H1 (cell line): ENCODE data around the gene SPOCK3. TPM values are rescaled to one million over a fixed set of nuclear protein-coding genes. Genes with fewer than 3 reads are reported as not detected.
A peak's percentile ranks its signal among the peaks of the same experiment; 100 is the strongest.

ENCODE experiments used
- CTCF ChIA-PET: fragments of 300-600 bp; sonication (Branson Sonifier 250); formaldehyde crosslinking; loops from one replicate; lab custom pipeline; 2021; ENCODE audit not compliant: partially characterized antibody; lab: Charles Lee
- POLR2A ChIA-PET: fragments of 300-600 bp; sonication (Branson Sonifier 250); formaldehyde crosslinking; loops from one replicate; lab custom pipeline; 2021; ENCODE audit warnings: inconsistent platforms; ENCODE audit not compliant: partially characterized antibody; lab: Charles Lee
- DNase-seq, 2 experiments: peaks; one replicate each; pipeline versions ENCODE4 v3.0.0 to v3.0.0-alpha.2; 2010 to 2022; ENCODE audit warnings: low spot score in 2 of 2, low read depth in 1 of 2, mixed read lengths in 1 of 2
- FAIRE-seq: peaks from 2 replicates; lab custom pipeline; 2011; peaks lifted over from hg19 to GRCh38; lab: Jason Lieb, UNC
- H2AFZ ChIP-seq: 2 replicates; pipeline ENCODE4 v1.8.1; 2012; ENCODE audit warnings: low read length, inconsistent platforms
- H2AK5ac ChIP-seq: 2 replicates; pipeline ENCODE4 v1.6.1; 2013; ENCODE audit warnings: low read depth, low read length
- H2BK120ac ChIP-seq: replicated peaks from 2 replicates; pipeline ENCODE3; 2013; ENCODE audit warnings: low read depth, low read length, inconsistent platforms
- H2BK12ac ChIP-seq: 2 replicates; pipeline ENCODE4 v1.6.1; 2013; ENCODE audit warnings: low read depth, low read length
- H2BK15ac ChIP-seq: 2 replicates; pipeline ENCODE4 v1.6.1; 2013; ENCODE audit warnings: low read length
- H2BK20ac ChIP-seq: 2 replicates; pipeline ENCODE4 v1.6.1; 2013; ENCODE audit warnings: low read length
- H2BK5ac ChIP-seq: 2 replicates; pipeline ENCODE4 v1.6.1; 2013; ENCODE audit warnings: low read depth, low read length
- H3K14ac ChIP-seq: 2 replicates; pipeline ENCODE4 v1.6.1; 2013; ENCODE audit warnings: inconsistent platforms; ENCODE audit not compliant: insufficient read length
- H3K18ac ChIP-seq: 2 replicates; pipeline ENCODE4 v1.6.1; 2013; ENCODE audit warnings: low read length; ENCODE audit errors: extremely low read depth
- H3K23ac ChIP-seq: 2 replicates; pipeline ENCODE4 v1.6.1; 2013; ENCODE audit warnings: inconsistent platforms; ENCODE audit not compliant: insufficient read length
- H3K23me2 ChIP-seq: 2 replicates; pipeline ENCODE4 v1.6.1; 2013; ENCODE audit warnings: low read depth, low read length
- H3K27ac ChIP-seq: 2 replicates; pipeline ENCODE4 v1.6.1; 2011; ENCODE audit warnings: low read depth, low read length, inconsistent platforms
- H3K27me3 ChIP-seq, 4 experiments: replicated peaks in 1 of 4; 1 replicate in 1 of 4; 2 replicates in 3 of 4; pipeline versions ENCODE4 v1.6.1 to v1.8.1; 2011 to 2013; ENCODE audit warnings: low read length in 3 of 4, mild to moderate bottlenecking in 3 of 4, inconsistent platforms in 2 of 4, mixed read lengths in 2 of 4, moderate library complexity in 1 of 4; ENCODE audit not compliant: control insufficient read depth in 3 of 4, insufficient read depth in 3 of 4; ENCODE audit errors: extremely low read depth in 1 of 4
- H3K36me3 ChIP-seq, 4 experiments: 2 replicates each; pipeline versions ENCODE4 v1.6.1 to v1.8.1; 2011 to 2013; ENCODE audit warnings: mild to moderate bottlenecking in 4 of 4, low read length in 3 of 4, moderate library complexity in 2 of 4, control low read depth in 1 of 4, inconsistent platforms in 1 of 4; ENCODE audit not compliant: insufficient read depth in 4 of 4, control insufficient read depth in 2 of 4
- H3K4ac ChIP-seq: replicated peaks from 2 replicates; pipeline ENCODE3; 2013; ENCODE audit warnings: low read length, low read depth, mixed read lengths, inconsistent platforms; ENCODE audit not compliant: insufficient read length
- H3K4me1 ChIP-seq, 4 experiments: replicated peaks in 1 of 4; 1 replicate in 1 of 4; 2 replicates in 3 of 4; pipeline versions ENCODE4 v1.6.1 to v1.8.1; 2011 to 2013; ENCODE audit warnings: low read length in 3 of 4, inconsistent platforms in 2 of 4, mixed read lengths in 1 of 4; ENCODE audit not compliant: insufficient read depth in 4 of 4, control insufficient read depth in 3 of 4
- H3K4me2 ChIP-seq, 2 experiments: 2 replicates each; pipeline versions ENCODE4 v1.6.1 to v1.8.1; 2011 to 2013; ENCODE audit warnings: low read depth in 2 of 2, low read length in 2 of 2, control low read depth in 1 of 2, inconsistent platforms in 1 of 2, mild to moderate bottlenecking in 1 of 2; ENCODE audit not compliant: insufficient read depth in 1 of 2
- H3K4me3 ChIP-seq, 4 experiments: fragments of 200-600, 300-600 bp in 1 of 4; sonication (generic), shearing (Covaris generic), sonication (Bioruptor Twin) in 1 of 4; 2 replicates each; pipeline versions ENCODE4 v1.5.1 to v1.8.1; 2011 to 2016; ENCODE audit warnings: low read length in 4 of 4, low read depth in 3 of 4, control low read depth in 2 of 4, inconsistent platforms in 2 of 4, mild to moderate bottlenecking in 2 of 4, mixed read lengths in 1 of 4, moderate library complexity in 1 of 4; ENCODE audit not compliant: insufficient read depth in 2 of 4; ENCODE audit errors: extremely low read depth in 1 of 4
- H3K56ac ChIP-seq: replicated peaks from 2 replicates; pipeline ENCODE3; 2013; ENCODE audit warnings: low read depth, mild to moderate bottlenecking, mixed read lengths, low read length, inconsistent platforms; ENCODE audit not compliant: insufficient read length
- H3K79me1 ChIP-seq: 2 replicates; pipeline ENCODE4 v1.6.1; 2013; ENCODE audit warnings: low read depth, low read length, control low read depth
- H3K79me2 ChIP-seq, 2 experiments: 2 replicates each; pipeline versions ENCODE4 v1.6.1 to v1.8.1; 2012 to 2013; ENCODE audit warnings: low read length in 2 of 2, mild to moderate bottlenecking in 2 of 2, inconsistent platforms in 1 of 2; ENCODE audit not compliant: insufficient read depth in 2 of 2, control insufficient read depth in 1 of 2
- H3K9ac ChIP-seq, 4 experiments: replicated peaks in 1 of 4; 1 replicate in 1 of 4; 2 replicates in 3 of 4; pipeline versions ENCODE4 v1.6.1 to v1.8.1; 2011 to 2013; ENCODE audit warnings: low read depth in 3 of 4, low read length in 3 of 4, control low read depth in 2 of 4, mild to moderate bottlenecking in 2 of 4, moderate library complexity in 2 of 4, inconsistent platforms in 1 of 4; ENCODE audit errors: extremely low read depth in 1 of 4
- H3K9me3 ChIP-seq, 2 experiments: 2 replicates each; pipeline versions ENCODE4 v1.6.1 to v1.8.1; 2012 to 2013; ENCODE audit warnings: mild to moderate bottlenecking in 2 of 2, moderate library complexity in 2 of 2, control low read depth in 1 of 2, inconsistent platforms in 1 of 2, low read depth in 1 of 2, low read length in 1 of 2, mixed read lengths in 1 of 2; ENCODE audit not compliant: insufficient read depth in 2 of 2
- H4K20me1 ChIP-seq, 2 experiments: replicated peaks in 1 of 2; 2 replicates each; pipeline versions ENCODE3 to v1.8.1; 2011 to 2013; ENCODE audit warnings: inconsistent platforms in 2 of 2, low read length in 2 of 2, mild to moderate bottlenecking in 1 of 2; ENCODE audit not compliant: insufficient read depth in 2 of 2, control insufficient read depth in 1 of 2
- H4K5ac ChIP-seq: 2 replicates; pipeline ENCODE4 v1.6.1; 2013; ENCODE audit warnings: low read length, low read depth, mixed read lengths, inconsistent platforms; ENCODE audit not compliant: insufficient read length
- H4K8ac ChIP-seq: 2 replicates; pipeline ENCODE4 v1.8.0; 2013; ENCODE audit warnings: mild to moderate bottlenecking, moderate library complexity, low read length, inconsistent platforms; ENCODE audit not compliant: insufficient read depth; ENCODE audit errors: extremely low read depth
- H4K91ac ChIP-seq: replicated peaks from 2 replicates; pipeline ENCODE3; 2013; ENCODE audit warnings: low read length, mixed read lengths, inconsistent platforms; ENCODE audit not compliant: insufficient read length
- BACH1 ChIP-seq: IDR thresholded peaks from 2 replicates; pipeline ENCODE4 v1.6.1; 2012; ENCODE audit warnings: low read length, improper control_type of control experiment
- CHD1 ChIP-seq: IDR thresholded peaks from 2 replicates; pipeline ENCODE4 v1.6.1; 2012; ENCODE audit warnings: low read depth, low read length, improper control_type of control experiment
- EGR1 ChIP-seq: IDR thresholded peaks from 2 replicates; pipeline ENCODE4 v1.6.1; 2011; ENCODE audit warnings: low read depth, low read length, borderline replicate concordance
- FOSL1 ChIP-seq: IDR thresholded peaks from 2 replicates; pipeline ENCODE4 v1.6.1; 2011; ENCODE audit warnings: mild to moderate bottlenecking, low read depth, low read length, moderate library complexity; ENCODE audit not compliant: insufficient read depth
- GABPA ChIP-seq: IDR thresholded peaks from 2 replicates; pipeline ENCODE4 v1.6.1; 2011; ENCODE audit warnings: mild to moderate bottlenecking, low read length, moderate library complexity, borderline replicate concordance; ENCODE audit not compliant: insufficient read depth
- MAFK ChIP-seq: IDR thresholded peaks from 2 replicates; pipeline ENCODE4 v1.6.1; 2012; ENCODE audit warnings: low read depth, mild to moderate bottlenecking, improper control_type of control experiment, low read length
- SP1 ChIP-seq: IDR thresholded peaks from 2 replicates; pipeline ENCODE4 v1.6.1; 2011; ENCODE audit warnings: low read depth, low read length
- SUZ12 ChIP-seq: fragments of 200-600 bp; sonication (generic); IDR thresholded peaks from 2 replicates; pipeline ENCODE4 v1.6.1; 2012; ENCODE audit warnings: mild to moderate bottlenecking, inconsistent platforms, low read length, moderate library complexity, mixed read lengths
- WGBS, 2 experiments: shearing (Covaris generic) in 1 of 2; methylation state at CpG; one replicate each; pipeline versions ENCODE4 v1.1.6 to v1.1.7; 2013 to 2015; ENCODE audit warnings: low lambda C conversion rate in 2 of 2, mixed read lengths in 2 of 2, inconsistent platforms in 1 of 2, low coverage in 1 of 2, missing lambda C conversion rate in 1 of 2; ENCODE audit not compliant: insufficient replicate concordance in 2 of 2, insufficient coverage in 1 of 2, insufficient read length in 1 of 2; ENCODE audit errors: extremely low coverage in 1 of 2, missing lambda C conversion rate in 1 of 2; 5-methylcytosine and 5-hydroxymethylcytosine counted together
- polyA plus RNA-seq, 7 experiments: library from polyadenylated mRNA; depleted of rRNA in 3 of 7; stranded (reverse) in 5 of 7; unstranded in 2 of 7; fragments of >200 nt in 5 of 7; fragments of 200-250 nt in 2 of 7; gene quantifications; 1 replicate in 5 of 7; 2 replicates in 1 of 7; 4 replicates in 1 of 7; pipeline versions ENCODE4 v1.2.1 to v1.2.3, GENCODE V29; 2011 to 2013; ENCODE audit warnings: missing spikeins in 2 of 7, mixed read lengths in 2 of 7
- total RNA-seq: library from RNA; stranded (reverse); fragmentation: NEBNext Ultra II Directional; extraction: Animal tissue kit (Norgen Biotek cat#: 25700); gene quantifications from 2 replicates; pipeline ENCODE4 v1.2.1, GENCODE V29; 2021

The SPOCK3 gene
- total and polyA plus RNA-seq, 2 of the 8 experiments (the other 6 are each of a cell fraction or from before 2014, with no cell fraction given) = 0.14 to 0.60 TPM

- H2BK20ac ChIP-seq = no peak overlapping the region
- no peak overlapping the region for H4K5ac ChIP-seq
- FAIRE-seq (no peak), DNase-seq (no peak)
- H3K79me1 ChIP-seq = no peaks in the 10 kb centered on the region; the same call in 1 of the 2 replicates
- no peak overlapping the region for H3K4me3 ChIP-seq
- H3K4me1 ChIP-seq = no peaks in the 10 kb centered on the region
- H4K20me1 ChIP-seq = no peaks in the 10 kb centered on the region
- H3K56ac ChIP-seq = no peak overlapping the region
- no peak overlapping the region for H3K27ac ChIP-seq
- ChIA-PET CTCF (no interaction called here), POLR2A (no interaction called here)
- H3K4me2 ChIP-seq = no peak overlapping the region
- no peaks in the 10 kb centered on the region for H3K36me3 ChIP-seq
- no peak overlapping the region for H3K18ac ChIP-seq
- H2BK5ac ChIP-seq = no peak overlapping the region
- no peak overlapping the region for H3K4ac ChIP-seq
- no peak overlapping the region for H2BK15ac ChIP-seq
- H3K23ac ChIP-seq = no peak overlapping the region
- no peak overlapping the region for H3K9ac ChIP-seq
- H3K79me2 ChIP-seq = no peaks in the 10 kb centered on the region
- H3K9me3 ChIP-seq = no peaks in the 10 kb centered on the region
- WGBS, 2 experiments = 96 to 100% methylated on average over 1 to 3 of the region's 3 CpGs
- no peaks in the 10 kb centered on the region for H3K27me3 ChIP-seq
- H4K8ac ChIP-seq = no peak overlapping the region
- H4K91ac ChIP-seq = no peak overlapping the region
- H2AK5ac ChIP-seq = no peak overlapping the region
- no peak overlapping the region for H3K14ac ChIP-seq
- H2BK120ac ChIP-seq = no peak overlapping the region
- no peaks in the 10 kb centered on the region for H3K23me2 ChIP-seq
- no peak overlapping the region for H2BK12ac ChIP-seq
- TF ChIP-seq GABPA (no peak), MAFK (no peak), FOSL1 (no peak), CHD1 (no peak), SUZ12 (no peak), SP1 (no peak), BACH1 (no peak), EGR1 (no peak)
- H2AFZ ChIP-seq = peak overlapping the region; percentile 36; the same call in 1 of the 2 replicates
Observed at GRCh38 chr4:167109859-167110258, 124.4 kb downstream of the SPOCK3 start.
